Measurements from ENCODE around the gene PHYKPL. TPM values are rescaled to one million over a fixed set of nuclear protein-coding genes. Genes with fewer than 3 reads are reported as not detected.
A peak's percentile ranks its signal among the peaks of the same experiment; 100 is the strongest.
"Not testable (repeated sequence)": the region's sequence is repeated elsewhere in the genome, so short reads cannot be mapped to it uniquely, and the experiment has no call there.

Gene PHYKPL
- total RNA-seq, 2 experiments from 2014 or later, result 67.2 to 68.4 TPM

DNA sequence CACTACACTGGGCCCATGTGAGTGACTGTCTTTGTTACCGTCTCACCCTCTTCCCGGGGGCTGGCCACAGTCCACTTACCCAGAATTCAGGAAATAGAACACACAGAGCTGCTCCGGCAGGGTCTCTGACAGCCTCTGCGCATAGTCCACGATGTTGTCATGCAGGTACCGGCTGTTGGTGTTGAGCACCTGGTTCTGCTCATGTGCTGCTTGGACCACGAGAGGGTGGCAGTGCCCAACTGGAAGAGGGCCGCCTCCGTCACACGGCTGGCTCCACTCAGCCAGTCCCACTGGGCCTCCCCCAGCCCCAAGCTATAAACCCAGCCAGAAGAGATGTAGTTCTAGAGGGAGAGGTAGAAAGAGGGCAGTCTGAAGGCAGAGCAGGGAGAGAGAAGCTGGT, 2.7 kb downstream of the PHYKPL start:
- CTCF ChIA-PET, result interaction anchor here (0.6 kb wide), 1 partner anchor 352 kb away, joined by 3 read pairs; no protein-coding TSS in a partner anchor
- POLR2A ChIA-PET, result no interaction called here
- Mint-ChIP-seq H3K27me3 (no peaks in the 10 kb centered on the region), H3K9me3 (ENCODE audit: low read depth) (no peaks in the 10 kb centered on the region), H3K4me1 (peaks cover 51% of the 10 kb centered on the region), H3K36me3 (ENCODE audit: low read depth) (peaks cover 53% of the 10 kb centered on the region), H3K27ac (peak overlapping the region; percentile 65), H3K4me3 (peak overlapping the region; percentile 80)
- intact Hi-C loops (cut with DNase I, micrococcal nuclease), result loop anchor here in 1 of 2 experiments (10.0 kb wide), 1 partner anchor 915 kb away; no protein-coding TSS in a partner anchor
- ATAC-seq (no peak), DNase-seq (no peak)

- POLR2A ChIA-PET; H3K9me3 Mint-ChIP-seq (ENCODE audit: low read depth); H3K27me3 Mint-ChIP-seq; H3K4me3 Mint-ChIP-seq; intact Hi-C loops (cut with DNase I, micrococcal nuclease); ATAC-seq; DNase-seq: not testable (repeated sequence)
- H3K27ac Mint-ChIP-seq, result peak overlapping the region; percentile 22
- H3K36me3 Mint-ChIP-seq (ENCODE audit: low read depth), result peaks cover 56% of the 10 kb centered on the region
- peaks cover 49% of the 10 kb centered on the region for H3K4me1 Mint-ChIP-seq
- CTCF ChIA-PET, result interaction anchor here (1.1 kb wide), 1 partner anchor 9 kb away, joined by 5 read pairs; no protein-coding TSS in a partner anchor
Observed at GRCh38 chr5:178229111-178229510, 3.5 kb downstream of the PHYKPL start.

DNA sequence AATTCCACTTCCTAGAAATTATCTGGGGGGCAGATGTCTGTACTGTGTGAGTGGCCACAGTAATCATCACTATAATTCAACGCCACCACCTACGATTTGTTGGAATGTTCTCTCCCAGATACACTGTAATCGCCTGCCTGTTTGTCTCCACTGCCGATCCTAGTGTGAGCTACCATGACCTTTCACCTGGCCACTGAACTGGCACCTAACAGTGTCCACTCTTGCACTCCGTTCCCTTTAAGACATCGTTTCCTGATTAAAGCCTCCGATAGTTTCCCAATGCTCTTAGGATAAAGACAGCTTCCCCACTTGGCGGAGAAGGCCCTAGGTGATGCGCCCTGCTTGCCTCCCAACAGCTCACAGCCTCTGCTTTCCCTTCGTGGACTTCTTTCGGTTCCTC, 4.0 kb downstream of the PHYKPL start:
- H3K4me3 Mint-ChIP-seq, result no peak overlapping the region
- DNase-seq (no peak), ATAC-seq (no peak)
- no peaks in the 10 kb centered on the region for H3K27me3 Mint-ChIP-seq
- H3K27ac Mint-ChIP-seq, result no peak overlapping the region
- ChIA-PET POLR2A (no interaction called here), CTCF (interaction anchor here (1.1 kb wide), 1 partner anchor 9 kb away, joined by 5 read pairs; no protein-coding TSS in a partner anchor)
- intact Hi-C loops (cut with DNase I, micrococcal nuclease), result no loop called here
- peaks cover 49% of the 10 kb centered on the region for H3K4me1 Mint-ChIP-seq
- peaks cover 57% of the 10 kb centered on the region for H3K36me3 Mint-ChIP-seq (ENCODE audit: low read depth)
- H3K9me3 Mint-ChIP-seq (ENCODE audit: low read depth), result no peaks in the 10 kb centered on the region

DNA sequence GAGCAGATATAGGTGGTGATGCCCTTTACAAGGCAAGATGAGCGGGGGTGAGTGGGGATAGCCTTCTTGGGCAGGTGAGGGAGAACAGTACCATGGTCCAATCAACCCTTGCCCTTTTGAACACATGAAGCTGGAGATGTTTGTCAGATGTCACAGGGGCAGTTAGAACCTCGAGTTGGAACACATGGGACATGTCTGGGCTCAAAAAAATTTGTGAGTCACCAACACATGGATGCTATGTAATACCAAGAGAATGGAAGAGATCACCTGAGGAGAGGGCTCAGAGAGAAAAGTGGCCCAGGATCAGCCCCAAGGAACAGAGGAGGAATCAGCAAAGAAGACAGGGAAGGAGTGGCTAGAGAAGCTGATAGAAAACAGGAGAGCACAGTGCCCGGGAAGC, 4.7 kb downstream of the PHYKPL start:
- H3K4me3 Mint-ChIP-seq, result no peak overlapping the region

DNA sequence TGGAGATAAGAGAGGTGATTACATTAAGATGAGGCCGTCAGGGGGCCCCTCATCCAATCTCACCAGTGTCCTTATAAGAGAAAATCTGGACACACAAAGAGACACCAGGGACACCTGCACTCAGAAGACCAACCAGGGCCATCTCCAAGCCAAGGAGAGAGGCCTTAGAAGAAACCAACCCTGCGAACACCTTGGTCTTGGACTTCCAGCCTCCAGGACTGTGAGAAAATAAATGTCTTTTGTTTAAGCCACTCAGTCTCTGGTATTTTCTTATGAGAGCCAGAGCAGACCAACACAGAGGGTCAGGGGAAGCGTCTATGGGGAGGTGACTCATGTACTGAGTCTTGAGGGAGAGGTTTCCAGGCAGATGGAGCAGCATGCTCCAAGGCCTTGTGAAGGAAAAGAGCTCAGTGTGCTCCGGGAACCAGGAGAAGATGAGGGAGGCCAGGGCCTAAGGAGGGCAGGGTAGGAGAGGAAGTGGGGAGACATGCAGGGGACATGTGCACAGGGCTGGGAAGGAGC, 5.4 kb downstream of the PHYKPL start:
- Mint-ChIP-seq H3K9me3 (ENCODE audit: low read depth) (no peaks in the 10 kb centered on the region), H3K27me3 (no peaks in the 10 kb centered on the region), H3K36me3 (ENCODE audit: low read depth) (peaks cover 65% of the 10 kb centered on the region), H3K4me1 (peaks cover 46% of the 10 kb centered on the region), H3K27ac (peak overlapping the region; percentile 52), H3K4me3 (no peak overlapping the region)
- DNase-seq, result no peak
- POLR2A ChIA-PET, result no interaction called here
- no peak for ATAC-seq
- CTCF ChIA-PET, result interaction anchor here (0.6 kb wide), 1 partner anchor 677 kb away, joined by 3 read pairs; no protein-coding TSS in a partner anchor
- intact Hi-C loops (cut with DNase I, micrococcal nuclease), result no loop called here

More for the DNA sequence above, 4.7 kb downstream of the PHYKPL start:
- peaks cover 47% of the 10 kb centered on the region for H3K4me1 Mint-ChIP-seq
- no peak for DNase-seq
- no peak for ATAC-seq
- H3K27ac Mint-ChIP-seq, result peak overlapping the region; percentile 52
- CTCF ChIA-PET, result no interaction called here
- intact Hi-C loops (cut with DNase I, micrococcal nuclease), result no loop called here
- POLR2A ChIA-PET, result no interaction called here
- no peaks in the 10 kb centered on the region for H3K27me3 Mint-ChIP-seq
- no peaks in the 10 kb centered on the region for H3K9me3 Mint-ChIP-seq (ENCODE audit: low read depth)
- H3K36me3 Mint-ChIP-seq (ENCODE audit: low read depth), result peaks cover 61% of the 10 kb centered on the region

DNA sequence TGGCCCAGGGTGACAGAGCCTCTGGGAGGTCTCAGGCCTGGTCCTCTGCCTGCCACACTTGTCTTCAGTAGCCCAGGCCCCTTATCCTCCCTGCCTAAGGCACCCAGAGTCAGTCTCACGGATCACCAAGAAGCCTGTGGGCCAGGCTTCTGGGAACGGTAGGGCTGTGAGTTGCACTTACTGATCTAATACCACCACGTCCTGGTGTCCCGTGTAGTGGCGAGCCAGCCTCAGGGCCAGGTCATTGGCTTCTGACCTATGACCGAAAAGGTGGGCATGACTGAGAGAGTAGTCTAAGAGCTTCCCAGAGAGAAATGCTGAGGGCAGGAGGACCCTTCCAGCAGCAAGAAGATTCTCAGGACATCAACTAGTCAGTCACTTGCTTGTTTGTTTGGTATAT, 7.4 kb downstream of the PHYKPL start:
- DNase-seq (no peak), ATAC-seq (no peak)
- CTCF ChIA-PET, result interaction anchor here (0.9 kb wide), 1 partner anchor 23 kb away, joined by 3 read pairs; no protein-coding TSS in a partner anchor
- intact Hi-C loops (cut with DNase I, micrococcal nuclease), result no loop called here
- POLR2A ChIA-PET, result no interaction called here
- Mint-ChIP-seq H3K9me3 (ENCODE audit: low read depth) (no peaks in the 10 kb centered on the region), H3K4me1 (peaks cover 44% of the 10 kb centered on the region), H3K4me3 (no peak overlapping the region), H3K27me3 (no peaks in the 10 kb centered on the region), H3K36me3 (ENCODE audit: low read depth) (peaks cover 60% of the 10 kb centered on the region), H3K27ac (no peak overlapping the region)

- no peak overlapping the region for H3K4me3 Mint-ChIP-seq
- peaks cover 36% of the 10 kb centered on the region for H3K4me1 Mint-ChIP-seq
- H3K36me3 Mint-ChIP-seq (ENCODE audit: low read depth), result peaks cover 59% of the 10 kb centered on the region
- ChIA-PET CTCF (interaction anchor here (1.1 kb wide), 1 partner anchor 14 kb away, joined by 3 read pairs; no protein-coding TSS in a partner anchor), POLR2A (no interaction called here)
- DNase-seq (no peak), ATAC-seq (no peak)
- no peaks in the 10 kb centered on the region for H3K27me3 Mint-ChIP-seq
- no peaks in the 10 kb centered on the region for H3K9me3 Mint-ChIP-seq (ENCODE audit: low read depth)
- H3K27ac Mint-ChIP-seq, result no peak overlapping the region
- intact Hi-C loops (cut with DNase I, micrococcal nuclease), result no loop called here
Observed at GRCh38 chr5:178224403-178224802, 8.2 kb downstream of the PHYKPL start.

DNA sequence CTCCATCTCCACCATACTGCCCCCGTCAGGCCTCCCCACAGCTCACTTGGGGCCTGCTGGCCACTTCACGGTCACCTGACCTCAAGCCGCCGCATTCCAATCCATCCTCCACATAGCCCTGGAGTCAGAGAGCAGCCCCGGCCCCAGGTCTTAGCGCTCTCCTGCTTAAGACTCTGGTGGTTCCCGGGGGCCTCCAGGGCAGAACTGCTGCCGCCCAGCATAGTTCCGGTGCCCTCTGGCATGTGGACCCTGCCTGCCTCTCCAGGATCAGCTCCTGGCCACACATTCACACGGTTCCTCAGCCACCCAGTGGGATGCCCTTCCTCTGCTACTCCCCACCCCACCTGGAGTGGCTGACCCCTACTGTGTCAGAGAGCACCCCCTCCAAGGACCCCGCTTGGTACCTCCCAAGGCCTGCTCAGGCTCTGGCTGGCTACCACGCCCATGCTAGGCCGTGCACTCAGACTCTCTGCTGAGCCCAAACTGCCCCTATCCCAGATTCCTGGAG, 8.7 kb downstream of the PHYKPL start:
- CTCF ChIA-PET, result interaction anchor here (1.1 kb wide), 1 partner anchor 15 kb away, joined by 3 read pairs; no protein-coding TSS in a partner anchor
- peak overlapping the region; percentile 35 for H3K27ac Mint-ChIP-seq
- peaks cover 31% of the 10 kb centered on the region for H3K4me1 Mint-ChIP-seq
- DNase-seq (no peak), ATAC-seq (no peak)
- intact Hi-C loops (cut with DNase I, micrococcal nuclease), result no loop called here
- peaks cover 59% of the 10 kb centered on the region for H3K36me3 Mint-ChIP-seq (ENCODE audit: low read depth)
- POLR2A ChIA-PET, result no interaction called here
- no peaks in the 10 kb centered on the region for H3K27me3 Mint-ChIP-seq
- H3K4me3 Mint-ChIP-seq, result no peak overlapping the region
- H3K9me3 Mint-ChIP-seq (ENCODE audit: low read depth), result no peaks in the 10 kb centered on the region

- Mint-ChIP-seq H3K36me3 (ENCODE audit: low read depth) (peaks cover 59% of the 10 kb centered on the region), H3K27ac (no peak overlapping the region)
- POLR2A ChIA-PET, result no interaction called here
Observed at GRCh38 chr5:178223196-178223773, 9.3 kb downstream of the PHYKPL start.

GRCh38 chr5:178222292-178222691, 10.3 kb downstream of the PHYKPL start:
- DNase-seq, result no peak
- Mint-ChIP-seq H3K36me3 (ENCODE audit: low read depth) (peaks cover 52% of the 10 kb centered on the region), H3K4me1 (peaks cover 17% of the 10 kb centered on the region), H3K4me3 (no peak overlapping the region), H3K27me3 (no peaks in the 10 kb centered on the region), H3K27ac (no peak overlapping the region), H3K9me3 (ENCODE audit: low read depth) (no peaks in the 10 kb centered on the region)
- intact Hi-C loops (cut with DNase I, micrococcal nuclease), result no loop called here
- ChIA-PET CTCF (no interaction called here), POLR2A (interaction anchor here (1.0 kb wide), 1 partner anchor 13 kb away, joined by 4 read pairs; no protein-coding TSS in a partner anchor)
- no peak for ATAC-seq

More at GRCh38 chr5:178223196-178223773, 9.3 kb downstream of the PHYKPL start:
- no peaks in the 10 kb centered on the region for H3K27me3 Mint-ChIP-seq
- DNase-seq (no peak), ATAC-seq (no peak)
- intact Hi-C loops (cut with DNase I, micrococcal nuclease), result no loop called here
- no peak overlapping the region for H3K4me3 Mint-ChIP-seq
- no peaks in the 10 kb centered on the region for H3K9me3 Mint-ChIP-seq (ENCODE audit: low read depth)
- CTCF ChIA-PET, result no interaction called here
- H3K4me1 Mint-ChIP-seq, result peaks cover 26% of the 10 kb centered on the region

- H3K4me3 Mint-ChIP-seq, result no peak overlapping the region
- peaks cover 48% of the 10 kb centered on the region for H3K36me3 Mint-ChIP-seq (ENCODE audit: low read depth)
- DNase-seq (no peak), ATAC-seq (no peak)
- POLR2A ChIA-PET, result interaction anchor here (1.0 kb wide), 1 partner anchor 13 kb away, joined by 4 read pairs; no protein-coding TSS in a partner anchor
- H3K4me1 Mint-ChIP-seq, result peaks cover 16% of the 10 kb centered on the region
- H3K9me3 Mint-ChIP-seq (ENCODE audit: low read depth), result no peaks in the 10 kb centered on the region
- intact Hi-C loops (cut with DNase I, micrococcal nuclease), result no loop called here
- CTCF ChIA-PET, result no interaction called here
- no peaks in the 10 kb centered on the region for H3K27me3 Mint-ChIP-seq
- H3K27ac Mint-ChIP-seq, result peak overlapping the region; percentile 71
Observed at GRCh38 chr5:178221853-178222252, 10.7 kb downstream of the PHYKPL start.

- CTCF ChIA-PET, result no interaction called here
- Mint-ChIP-seq H3K9me3 (ENCODE audit: low read depth) (no peaks in the 10 kb centered on the region), H3K27me3 (no peaks in the 10 kb centered on the region), H3K27ac (peak overlapping the region; percentile 71), H3K4me3 (no peak overlapping the region), H3K36me3 (ENCODE audit: low read depth) (peaks cover 50% of the 10 kb centered on the region), H3K4me1 (peaks cover 13% of the 10 kb centered on the region)
- intact Hi-C loops (cut with DNase I, micrococcal nuclease), result no loop called here
- no peak for DNase-seq
- ATAC-seq, result peak; percentile 8
- POLR2A ChIA-PET, result interaction anchor here (1.0 kb wide), 1 partner anchor 14 kb away, joined by 4 read pairs; no protein-coding TSS in a partner anchor
Observed at GRCh38 chr5:178221282-178221681, 11.3 kb downstream of the PHYKPL start.

Data from activated CD4-positive, alpha-beta T cell treated with anti-CD3 and anti-CD28 coated beads for 36 hours (primary cell).